Keratinocyte (primary cell): ENCODE results near the gene EGFLAM. TPM values are rescaled to one million over a fixed set of nuclear protein-coding genes. Genes with fewer than 3 reads are reported as not detected.
A peak's percentile ranks its signal among the peaks of the same experiment; 100 is the strongest.

Experiments
- DNase-seq: peaks from one replicate; pipeline ENCODE4 v3.0.0-alpha.2; 2011; ENCODE audit warnings: low read depth, missing footprints, low spot score
- FAIRE-seq: peaks from 2 replicates; lab custom pipeline; 2011; peaks lifted over from hg19 to GRCh38; lab: Jason Lieb, UNC
- H2AFZ ChIP-seq: 2 replicates; pipeline ENCODE4 v1.6.0; 2012; ENCODE audit warnings: low read length, control low read depth, inconsistent platforms; ENCODE audit not compliant: control insufficient read depth
- H3K27ac ChIP-seq: 2 replicates; pipeline ENCODE4 v1.5.1; 2011; ENCODE audit warnings: low read length; ENCODE audit not compliant: control insufficient read depth, insufficient read depth
- H3K27me3 ChIP-seq: 3 replicates; pipeline ENCODE4 v1.6.0; 2011; ENCODE audit warnings: low read length; ENCODE audit not compliant: control insufficient read depth, insufficient read depth; ENCODE audit errors: extremely low read depth
- H3K36me3 ChIP-seq, 2 experiments: 2 replicates in 1 of 2; 3 replicates in 1 of 2; pipeline ENCODE4 v1.5.1; 2011; ENCODE audit warnings: low read length in 2 of 2, mild to moderate bottlenecking in 1 of 2; ENCODE audit not compliant: control insufficient read depth in 2 of 2, insufficient read depth in 2 of 2; ENCODE audit errors: extremely low read depth in 1 of 2
- H3K4me1 ChIP-seq: 3 replicates; pipeline ENCODE4 v1.5.1; 2011; ENCODE audit warnings: low read length; ENCODE audit not compliant: control insufficient read depth, insufficient read depth; ENCODE audit errors: extremely low read depth
- H3K4me2 ChIP-seq: 3 replicates; pipeline ENCODE4 v1.6.0; 2011; ENCODE audit warnings: low read depth, low read length; ENCODE audit not compliant: control insufficient read depth, insufficient read depth; ENCODE audit errors: extremely low read depth
- H3K4me3 ChIP-seq, 3 experiments: fragments of 200-600 bp in 1 of 3; sonication (generic) in 1 of 3; 2 replicates in 2 of 3; 3 replicates in 1 of 3; pipeline ENCODE4 v1.5.1; 2011 to 2016; ENCODE audit warnings: low read length in 3 of 3, mild to moderate bottlenecking in 3 of 3, control low read depth in 2 of 3, inconsistent platforms in 1 of 3, low read depth in 1 of 3, mixed read lengths in 1 of 3, mixed run types in 1 of 3, moderate library complexity in 1 of 3; ENCODE audit not compliant: control insufficient read depth in 2 of 3, insufficient read depth in 2 of 3; ENCODE audit errors: extremely low read depth in 1 of 3
- H3K79me2 ChIP-seq: 2 replicates; pipeline ENCODE4 v1.6.0; 2012; ENCODE audit warnings: low read length; ENCODE audit not compliant: control insufficient read depth, insufficient read depth
- H3K9ac ChIP-seq: 3 replicates; pipeline ENCODE4 v1.6.0; 2011; ENCODE audit warnings: low read length; ENCODE audit not compliant: control insufficient read depth, insufficient read depth; ENCODE audit errors: extremely low read depth
- H3K9me1 ChIP-seq: 3 replicates; pipeline ENCODE4 v1.6.0; 2011; ENCODE audit warnings: low read length; ENCODE audit not compliant: control insufficient read depth, insufficient read depth; ENCODE audit errors: extremely low read depth
- H3K9me3 ChIP-seq: 2 replicates; pipeline ENCODE4 v1.5.1; 2012; ENCODE audit warnings: low read depth, low read length; ENCODE audit not compliant: control insufficient read depth
- H4K20me1 ChIP-seq: 3 replicates; pipeline ENCODE4 v1.6.0; 2011; ENCODE audit warnings: low read length; ENCODE audit not compliant: control insufficient read depth, insufficient read depth; ENCODE audit errors: extremely low read depth
- CTCF ChIP-seq, 3 experiments: IDR thresholded peaks in 1 of 3; conservative IDR thresholded peaks in 1 of 3; optimal IDR thresholded peaks in 1 of 3; 2 replicates in 2 of 3; 3 replicates in 1 of 3; pipeline versions ENCODE3 to v1.5.1; 2011; ENCODE audit warnings: low read length in 3 of 3, mild to moderate bottlenecking in 3 of 3, moderate library complexity in 2 of 3, control low read depth in 1 of 3, inconsistent platforms in 1 of 3; ENCODE audit not compliant: insufficient read depth in 2 of 3; ENCODE audit errors: extremely low read depth in 1 of 3
- EZH2 ChIP-seq: IDR thresholded peaks from one replicate; pipeline ENCODE4 v1.6.1; 2012; ENCODE audit warnings: inconsistent platforms, mild to moderate bottlenecking, low read length, moderate library complexity
- dilution Hi-C: fragments of 300-500 bp; cut with MboI; formaldehyde crosslinking; loops from one replicate; pipeline ENCODE4 v1.7.0; 2020; ENCODE audit warnings: low sequenced_read_pairs; ENCODE audit not compliant: extremely low pct_ligation_motif_present
- polyA plus RNA-seq, 5 experiments: library from polyadenylated mRNA; depleted of rRNA in 3 of 5; stranded (reverse) in 3 of 5; stranded (forward) in 1 of 5; unstranded in 1 of 5; fragments of >200 nt; gene quantifications; 1 replicate in 1 of 5; 2 replicates in 3 of 5; 3 replicates in 1 of 5; pipeline versions ENCODE4 v1.2.1 to v1.2.3, GENCODE V29; 2011 to 2012; ENCODE audit warnings: missing spikeins in 2 of 5, low read depth in 1 of 5, low replicate concordance in 1 of 5

EGFLAM gene
- polyA plus RNA-seq, 1 donor (not counting 4 experiments of a cell fraction or from before 2014, with no cell fraction given), result not detected

- H2AFZ ChIP-seq, result no peak overlapping the region
- no peak overlapping the region for H3K4me3 ChIP-seq
- no peaks in the 10 kb centered on the region for H4K20me1 ChIP-seq
- TF ChIP-seq CTCF (optimal IDR thresholded peaks at IDR 0.05 in 1 of 3, IDR thresholded peaks at IDR 0.05 in 1 of 3, conservative IDR thresholded peaks at IDR 0.05 in 1 of 3; ENCODE audit: extremely low read depth in 1 of 3, insufficient read depth in 2 of 3, low read length in 3 of 3) (no peak), EZH2 (peak; percentile 26)
- DNase-seq, result no peak
- dilution Hi-C loops, result no loop called here
- H3K27ac ChIP-seq, result no peak overlapping the region
- no peaks in the 10 kb centered on the region for H3K4me1 ChIP-seq
- peaks cover 62% of the 10 kb centered on the region for H3K27me3 ChIP-seq
- H3K9ac ChIP-seq, result no peak overlapping the region
- H3K9me1 ChIP-seq, result no peaks in the 10 kb centered on the region
- H3K9me3 ChIP-seq, result no peaks in the 10 kb centered on the region
- no peaks in the 10 kb centered on the region for H3K36me3 ChIP-seq
- H3K4me2 ChIP-seq, result peak overlapping the region; percentile 65
- no peak for FAIRE-seq
- no peaks in the 10 kb centered on the region for H3K79me2 ChIP-seq
Observed at GRCh38 chr5:38259062-38259808, 876 bp downstream of the EGFLAM start.

- Histone ChIP-seq H3K79me2 (no peaks in the 10 kb centered on the region), H2AFZ (no peak overlapping the region), H3K36me3 (no peaks in the 10 kb centered on the region), H3K9ac (no peak overlapping the region), H3K27me3 (peaks cover 64% of the 10 kb centered on the region), H3K9me3 (no peaks in the 10 kb centered on the region), H3K4me3 (no peak overlapping the region), H3K4me2 (no peak overlapping the region), H4K20me1 (no peaks in the 10 kb centered on the region), H3K27ac (no peak overlapping the region), H3K9me1 (no peaks in the 10 kb centered on the region), H3K4me1 (no peaks in the 10 kb centered on the region)
- dilution Hi-C loops, result no loop called here
- DNase-seq (no peak), FAIRE-seq (no peak)
- no peak for TF ChIP-seq EZH2
- TF ChIP-seq CTCF (optimal IDR thresholded peaks at IDR 0.05 in 1 of 3, IDR thresholded peaks at IDR 0.05 in 1 of 3, conservative IDR thresholded peaks at IDR 0.05 in 1 of 3; ENCODE audit: extremely low read depth in 1 of 3, insufficient read depth in 2 of 3, low read length in 3 of 3), result no peak
Observed at GRCh38 chr5:38259809-38260160, 1.4 kb downstream of the EGFLAM start.
